Jurkat, Clone E6-1 (cell line): ENCODE results near the gene MICAL3.
"Not testable (repeated sequence)": the region's sequence is repeated elsewhere in the genome, so short reads cannot be mapped to it uniquely, and the experiment has no call there.

Experiments
- DNase-seq: peaks from one replicate; pipeline ENCODE4 v3.0.0-alpha.2; 2011; ENCODE audit warnings: low read depth, low spot score
- H3K4me3 ChIP-seq: 2 replicates; pipeline ENCODE4 v1.5.1; 2011; ENCODE audit warnings: mild to moderate bottlenecking, low read length, control low read depth, moderate library complexity

Gene MICAL3

GRCh38 chr22:18040898-18041297 lies 16.5 kb upstream of the MICAL3 start:
- DNase-seq, H3K4me3 ChIP-seq: not testable (repeated sequence)

- no peak overlapping the region for H3K4me3 ChIP-seq
- no peak for DNase-seq
These were observed 11.4 kb upstream of the MICAL3 start for GRCh38 chr22:18035751-18036150.

DNA sequence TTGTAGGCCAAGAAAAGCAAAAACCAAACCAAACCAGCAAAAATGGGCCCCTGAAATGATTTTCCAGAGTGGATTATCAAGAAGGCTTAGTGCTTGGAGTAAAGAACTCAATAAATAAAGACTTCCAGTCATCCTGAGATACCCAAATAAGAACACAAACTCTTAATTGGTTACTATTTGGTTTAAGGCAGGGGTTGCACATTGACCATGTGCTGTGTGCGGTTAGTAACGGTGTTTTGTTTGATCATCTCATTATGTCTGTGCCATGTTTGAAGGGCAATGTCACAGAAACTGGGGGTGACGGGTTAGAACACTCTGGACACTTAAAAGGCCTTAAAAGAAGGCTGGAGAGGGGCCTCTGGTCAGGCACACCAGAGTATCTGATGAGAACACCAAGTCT lies 9.7 kb upstream of the MICAL3 start:
- no peak overlapping the region for H3K4me3 ChIP-seq
- DNase-seq, result no peak

DNA sequence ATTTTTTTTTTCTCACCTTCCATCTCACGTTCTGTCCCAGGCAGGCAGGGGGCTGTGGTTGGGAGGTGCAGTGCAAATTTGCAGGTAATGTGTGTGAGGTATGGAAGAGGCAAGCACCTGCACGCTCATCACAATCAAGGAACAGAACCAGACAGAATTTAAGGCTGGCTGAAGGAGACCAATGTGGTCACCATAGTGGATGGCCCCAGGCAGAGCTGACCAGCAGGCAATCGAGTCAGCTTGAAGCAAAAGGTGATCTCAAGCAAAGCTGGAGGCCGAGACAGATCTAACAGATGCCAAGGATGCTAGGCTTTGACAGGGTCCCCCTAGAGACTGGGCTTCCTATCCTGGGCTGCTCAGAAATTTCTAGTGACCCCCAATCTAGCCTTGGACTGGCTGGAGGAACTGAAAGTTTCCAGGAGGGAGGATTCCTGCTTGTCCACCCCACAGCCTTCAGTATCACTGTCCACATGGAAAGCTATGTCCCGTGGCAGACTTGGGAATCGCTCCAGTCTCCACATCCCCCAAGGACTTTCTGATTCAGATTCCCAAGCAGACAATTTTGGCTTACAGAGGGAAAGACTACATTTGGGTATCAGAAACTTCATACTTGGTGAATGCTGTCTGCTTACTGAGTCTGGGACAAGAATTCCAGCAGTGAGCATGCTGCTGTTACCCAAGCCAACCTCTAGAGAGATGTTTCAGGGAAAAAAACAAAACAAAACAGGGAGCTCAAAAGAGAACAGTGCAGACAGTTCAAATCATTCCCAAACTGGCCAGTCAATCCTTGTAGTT lies 9.0 kb upstream of the MICAL3 start:
- no peak for DNase-seq
- H3K4me3 ChIP-seq, result no peak overlapping the region

- H3K4me3 ChIP-seq, result no peak overlapping the region
- DNase-seq, result no peak
These were observed 8.2 kb upstream of the MICAL3 start for GRCh38 chr22:18032455-18033101.

GRCh38 chr22:18031695-18032454 lies 7.5 kb upstream of the MICAL3 start:
- H3K4me3 ChIP-seq, result no peak overlapping the region
- no peak for DNase-seq

GRCh38 chr22:18029686-18030267 lies 5.4 kb upstream of the MICAL3 start:
- no peak for DNase-seq
- no peak overlapping the region for H3K4me3 ChIP-seq

GRCh38 chr22:18028817-18029527 lies 4.6 kb upstream of the MICAL3 start:
- no peak overlapping the region for H3K4me3 ChIP-seq
- DNase-seq, result no peak

DNA sequence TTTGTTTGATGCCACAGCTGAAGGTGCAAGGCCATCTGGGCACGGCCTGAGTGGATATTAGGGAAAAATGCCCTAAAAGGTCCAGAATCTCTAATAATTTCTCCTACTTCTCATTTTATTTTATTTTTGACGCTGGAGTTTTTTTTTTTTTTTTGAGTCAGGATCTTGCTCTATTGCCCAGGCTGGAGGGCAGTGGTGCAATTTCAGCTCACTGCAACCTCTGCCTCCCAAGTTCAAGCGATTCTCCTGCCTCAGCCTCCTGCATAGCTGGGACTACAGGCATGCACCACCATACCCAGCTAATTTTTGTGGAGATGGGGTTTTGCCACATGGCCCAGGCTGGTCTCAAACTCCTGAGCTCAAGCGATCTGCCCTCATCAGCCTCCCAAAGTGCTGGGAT lies 1.5 kb upstream of the MICAL3 start:
- not testable (repeated sequence) for H3K4me3 ChIP-seq, DNase-seq

GRCh38 chr22:18024956-18025720 lies 777 bp upstream of the MICAL3 start:
- H3K4me3 ChIP-seq, result peak overlapping the region; percentile 36; the same call in 1 of the 2 replicates
- DNase-seq, result no peak

DNA sequence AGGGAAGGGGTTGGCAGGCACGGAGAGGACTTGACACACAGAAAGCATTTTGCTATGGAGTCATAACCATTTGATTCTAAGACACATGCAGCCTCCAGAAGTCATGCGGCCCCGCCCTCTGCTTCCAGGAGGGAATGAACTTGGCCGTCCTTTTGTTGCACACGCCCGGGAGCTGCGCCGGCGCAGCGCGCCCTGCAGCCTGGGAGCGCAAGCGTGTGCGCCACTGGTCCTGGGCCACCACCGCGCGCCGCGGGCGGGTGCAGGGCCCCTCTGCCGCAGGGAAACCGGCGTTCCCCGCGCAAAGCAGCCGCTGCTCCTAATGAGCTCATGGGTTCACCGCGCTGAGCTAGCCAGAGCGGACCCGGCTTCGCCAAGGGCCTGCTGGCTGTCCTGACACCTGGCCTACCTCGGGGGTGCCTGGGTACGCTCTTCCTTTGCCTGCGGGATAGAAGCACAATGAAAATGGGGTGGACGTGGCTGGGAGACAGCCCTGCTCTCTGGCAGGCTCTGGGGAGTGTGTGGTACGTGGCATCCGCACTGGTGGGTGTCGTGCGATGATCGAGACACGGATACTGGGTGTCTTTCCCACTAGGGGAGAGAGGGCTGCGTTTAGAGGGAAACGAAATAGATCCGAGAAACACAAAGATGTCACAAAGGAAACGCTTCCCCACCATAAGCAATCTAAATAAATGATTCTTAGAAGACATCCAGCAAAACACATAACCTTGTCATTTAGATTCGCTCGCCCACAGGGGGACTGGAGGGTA lies 669 bp downstream of the MICAL3 start:
- DNase-seq, result peak; percentile 32
- peak overlapping the region; percentile 82 for H3K4me3 ChIP-seq

DNA sequence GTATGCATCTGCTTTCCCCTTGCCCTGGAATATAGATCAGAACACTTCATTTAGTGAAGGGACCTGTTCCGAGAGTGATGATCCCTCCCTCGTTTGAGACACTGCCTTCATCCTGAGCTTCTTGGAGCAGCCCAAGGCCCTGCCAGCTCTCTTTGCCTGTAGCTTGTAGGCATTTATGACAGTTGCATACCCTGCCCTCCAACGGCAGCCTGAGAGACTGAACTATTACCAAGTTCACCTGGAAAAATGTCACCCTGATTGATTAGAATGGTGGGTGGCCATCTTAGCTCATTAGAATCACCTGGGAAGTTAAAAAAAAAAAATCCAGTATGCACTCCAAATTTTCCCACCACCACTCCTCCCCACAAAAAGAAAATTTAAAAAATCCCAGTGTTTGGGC lies 1.5 kb downstream of the MICAL3 start:
- peak overlapping the region; percentile 82 for H3K4me3 ChIP-seq
- no peak for DNase-seq

GRCh38 chr22:18021431-18021830 lies 2.9 kb downstream of the MICAL3 start:
- no peak for DNase-seq
- H3K4me3 ChIP-seq, result no peak overlapping the region

DNA sequence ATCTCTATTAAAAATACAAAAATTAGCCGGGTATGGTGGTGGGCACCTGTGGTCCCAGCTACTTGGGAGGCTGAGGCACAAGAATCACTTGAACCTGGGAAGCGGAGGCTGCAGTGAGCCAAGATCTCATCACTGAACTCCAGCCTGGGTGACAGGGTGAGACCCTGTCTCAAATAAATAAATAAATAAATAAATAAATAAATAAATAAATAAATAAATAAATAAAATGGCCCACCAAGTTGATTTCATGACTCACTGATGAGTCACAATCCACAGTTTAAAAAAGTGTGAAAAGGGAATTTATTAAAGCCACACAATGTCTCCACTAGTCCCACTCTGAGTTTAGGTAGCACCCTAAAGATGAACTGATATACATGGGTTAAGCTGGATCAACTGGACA lies 3.6 kb downstream of the MICAL3 start:
- not testable (repeated sequence) for DNase-seq, H3K4me3 ChIP-seq

DNA sequence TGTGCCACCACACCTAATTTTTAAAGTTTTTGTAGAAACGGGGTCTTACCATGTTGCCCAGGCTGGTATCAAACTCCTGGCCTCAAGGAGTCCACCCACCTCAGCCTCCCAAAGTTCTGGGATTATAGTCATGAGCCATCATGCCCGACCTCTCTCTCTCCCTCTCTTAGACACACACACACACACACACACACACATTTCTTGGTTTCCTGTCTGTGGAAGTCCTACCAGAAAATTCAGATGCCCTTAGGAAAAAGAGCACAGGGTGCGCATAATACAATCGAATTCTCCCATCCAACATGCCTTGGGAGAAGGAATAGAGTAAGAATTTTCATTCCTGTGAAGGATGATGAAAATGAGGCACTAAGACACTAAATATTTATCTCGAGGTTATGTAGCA lies 10.4 kb downstream of the MICAL3 start:
- no peak for DNase-seq
- no peak overlapping the region for H3K4me3 ChIP-seq

DNA sequence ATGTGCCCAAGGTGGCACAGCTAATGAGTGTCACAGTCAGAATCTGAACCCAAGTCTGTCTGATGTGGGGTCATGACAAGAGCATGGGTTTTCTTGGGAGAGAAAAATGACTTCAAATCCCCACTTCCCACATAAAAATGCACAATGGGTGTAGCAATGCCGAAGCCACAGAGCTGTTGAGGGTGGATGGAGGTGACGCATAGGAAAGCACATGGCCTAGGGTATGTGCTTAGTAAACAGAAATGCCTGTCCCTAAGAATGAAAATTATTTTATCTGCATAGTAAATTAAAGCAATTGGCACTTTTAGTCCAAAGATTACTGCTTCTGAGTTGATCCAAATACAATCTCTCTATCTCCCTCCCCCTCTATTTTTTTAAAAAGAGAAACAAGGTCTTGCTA lies 10.9 kb downstream of the MICAL3 start:
- H3K4me3 ChIP-seq, result no peak overlapping the region
- no peak for DNase-seq

DNA sequence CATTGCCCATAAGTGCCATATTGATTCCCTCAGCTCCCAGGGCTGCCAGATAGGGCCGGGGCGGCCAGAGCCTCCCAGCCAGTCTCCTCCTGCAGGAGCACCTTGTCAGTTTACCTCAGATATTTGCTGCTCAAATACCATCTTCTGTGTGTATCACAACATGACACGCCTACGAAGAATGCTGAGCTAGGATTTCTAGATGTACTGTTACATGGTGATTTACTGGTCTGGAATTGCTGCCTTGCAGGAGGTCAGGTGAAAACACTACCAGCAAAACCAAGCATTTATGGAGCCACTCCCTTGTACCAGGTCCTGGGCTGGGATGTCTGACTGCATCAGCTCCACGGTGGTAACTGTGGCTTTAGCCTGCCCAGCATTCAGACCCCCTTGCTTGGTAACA lies 11.8 kb downstream of the MICAL3 start:
- no peak overlapping the region for H3K4me3 ChIP-seq
- no peak for DNase-seq

DNA sequence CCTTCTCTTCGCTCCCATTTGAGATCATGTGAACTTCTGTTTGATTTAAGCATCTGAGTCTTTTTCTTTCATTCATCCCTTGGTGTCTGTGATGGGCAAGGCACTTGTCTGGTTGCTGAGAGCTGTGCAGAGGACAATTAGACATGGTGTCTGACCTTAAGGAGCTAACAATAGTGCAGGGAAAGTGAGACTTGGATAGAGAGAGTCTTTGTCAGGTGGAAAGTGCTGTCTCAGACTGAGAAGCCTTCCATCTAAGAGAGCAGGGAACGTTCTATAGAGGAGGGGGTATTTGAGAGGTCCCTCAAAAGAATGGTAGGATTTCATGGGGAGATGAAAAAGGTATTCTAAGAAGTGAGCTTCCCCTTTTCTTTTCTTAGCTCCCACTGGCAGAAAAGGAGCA lies 14.1 kb downstream of the MICAL3 start:
- no peak overlapping the region for H3K4me3 ChIP-seq
- DNase-seq, result no peak
